Smooth muscle cell (in vitro differentiated cells): ENCODE data around the gene NAA16. TPM values are rescaled to one million over a fixed set of nuclear protein-coding genes. Genes with fewer than 3 reads are reported as not detected.
"Not testable (repeated sequence)": the region's sequence is repeated elsewhere in the genome, so short reads cannot be mapped to it uniquely, and the experiment has no call there.

Experiments
- DNase-seq: peaks from one replicate; lab custom pipeline; 2025; ENCODE audit not compliant: unreplicated experiment; lab: John Stamatoyannopoulos, UW
- H2AFZ ChIP-seq: fragments of 200-600 bp; sonication (generic); 2 replicates; pipeline ENCODE4 v1.6.0; 2016; ENCODE audit warnings: antibody characterized with exemption, low read depth, mild to moderate bottlenecking
- H3F3A ChIP-seq: fragments of 200-600 bp; sonication (generic); 2 replicates; pipeline ENCODE4 v1.6.0; 2017; ENCODE audit warnings: antibody characterized with exemption, low read depth
- H3K27ac ChIP-seq: fragments of 200-600 bp; sonication (generic); 2 replicates; pipeline ENCODE4 v1.5.1; 2016; ENCODE audit warnings: low read depth, mild to moderate bottlenecking
- H3K27me3 ChIP-seq: fragments of 200-600 bp; sonication (generic); 2 replicates; pipeline ENCODE4 v1.6.1; 2016; ENCODE audit warnings: low read depth, mild to moderate bottlenecking
- H3K36me3 ChIP-seq: fragments of 200-600 bp; sonication (generic); 2 replicates; pipeline ENCODE4 v1.5.1; 2016; ENCODE audit warnings: low read depth
- H3K4me1 ChIP-seq: fragments of 200-600 bp; sonication (generic); 2 replicates; pipeline ENCODE4 v1.5.1; 2016; ENCODE audit warnings: low read depth
- H3K4me2 ChIP-seq: fragments of 200-600 bp; sonication (generic); 2 replicates; pipeline ENCODE4 v1.6.0; 2016; ENCODE audit warnings: mild to moderate bottlenecking
- H3K4me3 ChIP-seq: fragments of 200-600 bp; sonication (generic); 2 replicates; pipeline ENCODE4 v1.5.1; 2016; ENCODE audit warnings: mild to moderate bottlenecking
- H3K79me2 ChIP-seq: fragments of 200-600 bp; sonication (generic); 2 replicates; pipeline ENCODE4 v1.6.0; 2016; ENCODE audit warnings: low read depth, mild to moderate bottlenecking
- H3K9ac ChIP-seq: fragments of 200-600 bp; sonication (generic); 2 replicates; pipeline ENCODE4 v1.6.0; 2016; ENCODE audit warnings: low read depth
- H3K9me3 ChIP-seq: fragments of 200-600 bp; sonication (generic); replicated peaks from 2 replicates; pipeline ENCODE4 v1.5.1; 2016; ENCODE audit warnings: low read depth
- H4K20me1 ChIP-seq: fragments of 200-600 bp; sonication (generic); 2 replicates; pipeline ENCODE4 v1.6.0; 2016; ENCODE audit warnings: low read depth
- CTCF ChIP-seq: fragments of 200-600 bp; sonication (generic); IDR thresholded peaks from 2 replicates; pipeline ENCODE4 v1.5.1; 2017; ENCODE audit warnings: borderline replicate concordance, mild to moderate bottlenecking, antibody characterized with exemption; ENCODE audit not compliant: insufficient read depth, poor library complexity, severe bottlenecking
- WGBS: methylation state at CpG from one replicate; pipeline ENCODE4 v1.1.7; 2016; ENCODE audit warnings: low lambda C conversion rate; 5-methylcytosine and 5-hydroxymethylcytosine counted together
- polyA plus RNA-seq: library from polyadenylated mRNA; unstranded; fragments of >200 nt; fragmentation: Nextera tagmentation; extraction: Ambion mirVana; gene quantifications from 2 replicates; pipeline ENCODE4 v1.2.1, GENCODE V29; 2016
- total RNA-seq: library from RNA; depleted of rRNA; stranded (reverse); fragments of >200 nt; gene quantifications from 2 replicates; pipeline ENCODE4 v1.2.3, GENCODE V29; 2014

Gene NAA16
- total and polyA plus RNA-seq, 2 experiments from 2014 or later = 6.9 to 21.8 TPM

DNA sequence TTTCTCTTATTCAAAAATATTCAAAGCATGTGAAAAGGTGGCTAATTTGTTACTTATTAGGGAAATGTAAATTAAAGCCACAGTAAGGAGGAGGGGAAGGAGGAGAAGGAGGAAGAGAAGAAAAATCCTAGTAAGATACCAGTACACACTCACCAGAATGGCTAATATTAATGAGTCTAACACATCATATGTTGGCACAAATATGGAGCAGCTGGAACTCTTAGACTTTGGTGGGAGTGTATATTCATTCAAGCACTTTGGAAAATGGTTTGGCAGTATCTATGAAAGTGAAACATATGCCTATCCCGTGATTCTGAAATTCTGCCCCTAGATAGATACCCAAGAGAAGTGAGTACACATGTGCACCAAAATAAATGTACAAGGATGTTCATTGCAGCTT is 108.1 kb downstream of the NAA16 start:
- Histone ChIP-seq H3F3A (no peaks in the 10 kb centered on the region), H3K4me3 (no peak overlapping the region), H3K4me2 (no peak overlapping the region), H2AFZ (no peak overlapping the region), H3K27ac (no peak overlapping the region), H3K4me1 (no peaks in the 10 kb centered on the region), H3K27me3 (no peaks in the 10 kb centered on the region), H3K9ac (no peak overlapping the region), H4K20me1 (no peaks in the 10 kb centered on the region), H3K79me2 (no peaks in the 10 kb centered on the region), H3K36me3 (no peaks in the 10 kb centered on the region), H3K9me3 (no peaks in the 10 kb centered on the region)
- TF ChIP-seq CTCF = no peak
- DNase-seq = no peak
- WGBS = 96% methylated on average over 1 of the region's 1 CpG

DNA sequence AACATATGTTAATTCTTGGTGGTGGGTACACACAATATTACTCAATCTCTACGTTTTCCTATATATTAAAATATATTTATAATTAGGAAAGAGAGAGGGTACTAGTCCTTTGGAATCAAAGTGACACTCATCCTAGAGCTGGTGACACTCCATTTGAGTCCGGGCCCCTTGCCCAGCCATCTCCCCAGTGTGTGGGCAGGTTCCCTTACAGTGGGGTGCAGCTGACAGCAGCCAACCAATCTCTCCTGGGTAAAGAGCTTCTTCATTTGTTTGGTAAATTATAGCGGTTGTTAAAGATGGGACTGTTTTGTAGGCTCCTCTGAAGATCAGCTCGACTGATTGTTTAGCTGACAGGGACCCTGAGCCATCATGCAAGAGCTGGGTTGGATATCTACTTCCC is 109.1 kb downstream of the NAA16 start:
- no peaks in the 10 kb centered on the region for H4K20me1 ChIP-seq
- no peaks in the 10 kb centered on the region for H3K79me2 ChIP-seq
- no peak overlapping the region for H3K4me2 ChIP-seq
- no peaks in the 10 kb centered on the region for H3K9me3 ChIP-seq
- no peaks in the 10 kb centered on the region for H3K27me3 ChIP-seq
- TF ChIP-seq CTCF = no peak
- H3F3A ChIP-seq = no peaks in the 10 kb centered on the region
- DNase-seq = no peak
- no peak overlapping the region for H2AFZ ChIP-seq
- no peak overlapping the region for H3K9ac ChIP-seq
- H3K27ac ChIP-seq = no peak overlapping the region
- no peak overlapping the region for H3K4me3 ChIP-seq
- H3K36me3 ChIP-seq = no peaks in the 10 kb centered on the region
- 89% methylated on average over 4 of the region's 4 CpGs for WGBS
- H3K4me1 ChIP-seq = no peaks in the 10 kb centered on the region

- H2AFZ ChIP-seq, H3K36me3 ChIP-seq, H3K9ac ChIP-seq, H3F3A ChIP-seq, H3K27me3 ChIP-seq, H3K4me1 ChIP-seq, H4K20me1 ChIP-seq, H3K4me2 ChIP-seq, DNase-seq, H3K79me2 ChIP-seq, H3K9me3 ChIP-seq, H3K27ac ChIP-seq, H3K4me3 ChIP-seq: not testable (repeated sequence)
- 52% methylated on average over 6 of the region's 6 CpGs for WGBS
These were observed 110.3 kb downstream of the NAA16 start for GRCh38 chr13:41421330-41421729.

GRCh38 chr13:41421983-41422382 is 110.9 kb downstream of the NAA16 start:
- H3F3A ChIP-seq, H3K79me2 ChIP-seq, H3K4me2 ChIP-seq, H3K9ac ChIP-seq, H4K20me1 ChIP-seq, H3K27me3 ChIP-seq, H3K27ac ChIP-seq, H3K4me3 ChIP-seq, H3K9me3 ChIP-seq, H2AFZ ChIP-seq, H3K4me1 ChIP-seq, DNase-seq, H3K36me3 ChIP-seq: not testable (repeated sequence)
- 67% methylated on average over 7 of the region's 7 CpGs for WGBS

DNA sequence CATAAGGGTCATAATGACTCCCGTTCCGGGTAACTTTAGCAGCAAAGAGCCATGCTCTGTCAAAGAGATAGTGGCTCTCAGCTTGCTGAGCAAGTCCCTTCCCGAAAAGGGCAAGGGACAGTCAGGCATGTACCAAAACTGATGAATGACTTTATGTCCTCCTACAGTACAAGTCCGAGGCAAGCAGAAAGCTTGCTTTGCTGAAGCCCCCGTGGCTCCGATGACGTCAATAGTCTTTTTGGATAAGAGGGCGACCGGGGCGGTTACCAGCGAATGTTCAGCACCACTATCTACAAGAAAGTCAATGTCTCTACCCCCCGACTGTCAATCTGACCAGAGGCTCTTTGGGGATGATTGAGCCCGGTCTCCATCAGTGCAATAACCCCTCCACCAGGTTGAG is 112.2 kb downstream of the NAA16 start:
- 85% methylated on average over 13 of the region's 13 CpGs for WGBS

DNA sequence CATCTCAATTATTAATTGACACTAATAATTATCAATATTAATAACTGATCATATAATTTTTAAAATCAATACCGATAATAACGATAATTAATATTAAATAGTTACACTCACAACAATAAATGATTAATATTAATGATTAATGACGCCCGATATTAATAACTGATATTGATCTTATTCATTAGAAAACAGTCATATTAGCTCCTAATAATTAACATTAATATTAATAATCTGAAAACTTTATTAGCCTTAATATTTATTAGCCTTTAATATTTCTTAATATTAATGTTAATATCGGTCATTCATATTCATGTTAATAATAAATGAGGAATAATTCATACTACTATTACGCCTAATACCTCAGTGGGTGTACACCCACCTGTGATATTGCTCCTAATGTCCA is 113.6 kb downstream of the NAA16 start:
- not testable (repeated sequence) for DNase-seq, H4K20me1 ChIP-seq, H3K9me3 ChIP-seq, H2AFZ ChIP-seq, H3K36me3 ChIP-seq, H3F3A ChIP-seq, H3K9ac ChIP-seq, H3K4me3 ChIP-seq, H3K4me1 ChIP-seq, H3K27ac ChIP-seq, H3K79me2 ChIP-seq, H3K4me2 ChIP-seq
- H3K27me3 ChIP-seq = peaks cover 14% of the 10 kb centered on the region
- WGBS = 95% methylated on average over 6 of the region's 6 CpGs

More for the DNA sequence above, 112.2 kb downstream of the NAA16 start:
- H4K20me1 ChIP-seq, H3K36me3 ChIP-seq, H3K79me2 ChIP-seq, H3K27ac ChIP-seq, H3K4me3 ChIP-seq, H3K27me3 ChIP-seq, DNase-seq, H3F3A ChIP-seq, H3K9me3 ChIP-seq, H3K4me2 ChIP-seq, H2AFZ ChIP-seq, H3K9ac ChIP-seq, H3K4me1 ChIP-seq: not testable (repeated sequence)
